HepG2 (cell line): ENCODE measurements around the gene DSCAM. TPM values are rescaled to one million over a fixed set of nuclear protein-coding genes. Genes with fewer than 3 reads are reported as not detected.

Experiments
- ATAC-seq: fragments of 200-7000 bp; cut with Tn5 transposase; 3 replicates; pipeline ENCODE4 v1.9.1; 2020; ENCODE audit warnings: mild to moderate bottlenecking, moderate library complexity
- BruUV-seq: library from RNA; stranded (reverse); fragments of 400-500 nt; replicated peaks from 2 replicates; lab custom pipeline; 2021; lab: Mats Ljungman, UMichigan
- CTCF ChIA-PET: fragments of 300-600 bp; formaldehyde crosslinking; extraction: SDS; loops from one replicate; lab custom pipeline; 2021; ENCODE audit warnings: low total read pairs, inconsistent platforms, low intra/inter-chr PET ratio; lab: Yijun Ruan, JAX
- POLR2A ChIA-PET: fragments of 350-600 bp; sonication (Branson Sonifier 250); formaldehyde crosslinking; loops from one replicate; lab custom pipeline; 2020; ENCODE audit warnings: antibody characterized with exemption, inconsistent platforms; lab: Yijun Ruan, JAX
- DNase-seq: peaks from one replicate; pipeline ENCODE4 v3.0.0-alpha.2; 2015; ENCODE audit warnings: low spot score
- FAIRE-seq: peaks from 3 replicates; lab custom pipeline; 2011; peaks lifted over from hg19 to GRCh38; lab: Jason Lieb, UNC
- H2AFZ ChIP-seq: one replicate; pipeline ENCODE4 v1.6.1; 2011; ENCODE audit warnings: low read length, inconsistent platforms
- H3K27ac ChIP-seq: fragments of 300-600 bp; 3 replicates; pipeline ENCODE4 v1.8.0; 2011; ENCODE audit warnings: mixed run types, mild to moderate bottlenecking, mixed read lengths, low read length, inconsistent platforms; ENCODE audit not compliant: insufficient read depth; ENCODE audit errors: extremely low read length
- H3K27me3 ChIP-seq, 2 experiments: fragments of 200-600 bp in 1 of 2; 2 replicates in 1 of 2; 3 replicates in 1 of 2; pipeline versions ENCODE4 v1.6.0 to v1.8.0; 2011; ENCODE audit warnings: low read length in 2 of 2, mild to moderate bottlenecking in 2 of 2, moderate library complexity in 2 of 2, inconsistent platforms in 1 of 2; ENCODE audit not compliant: insufficient read depth in 2 of 2, control insufficient read depth in 1 of 2
- H3K36me3 ChIP-seq, 2 experiments: fragments of 200-600 bp in 1 of 2; replicated peaks in 1 of 2; 2 replicates in 1 of 2; 3 replicates in 1 of 2; pipeline versions ENCODE4 v1.5.1 to v1.8.0; 2011; ENCODE audit warnings: low read length in 2 of 2, inconsistent platforms in 1 of 2; ENCODE audit not compliant: insufficient read depth in 2 of 2, control insufficient read depth in 1 of 2
- H3K4me1 ChIP-seq: 2 replicates; pipeline ENCODE4 v1.5.1; 2012; ENCODE audit warnings: low read length, inconsistent platforms; ENCODE audit not compliant: insufficient read depth
- H3K4me2 ChIP-seq: 2 replicates; pipeline ENCODE4 v1.6.0; 2011; ENCODE audit warnings: low read depth, low read length, inconsistent platforms
- H3K4me3 ChIP-seq, 3 experiments: fragments of 200-600 bp in 1 of 3; sonication (generic), shearing (Covaris generic) in 1 of 3; replicated peaks in 1 of 3; 2 replicates each; pipeline ENCODE4 v1.5.1; 2011 to 2016; ENCODE audit warnings: low read length in 3 of 3, inconsistent platforms in 2 of 3, low read depth in 2 of 3, mild to moderate bottlenecking in 2 of 3, control low read depth in 1 of 3, mixed read lengths in 1 of 3; ENCODE audit not compliant: insufficient read depth in 1 of 3
- H3K79me2 ChIP-seq: one replicate; pipeline ENCODE4 v1.6.1; 2011; ENCODE audit warnings: low read length, inconsistent platforms; ENCODE audit not compliant: insufficient read depth
- H3K9ac ChIP-seq: 2 replicates; pipeline ENCODE4 v1.6.0; 2011; ENCODE audit warnings: mild to moderate bottlenecking, low read depth, low read length, inconsistent platforms; ENCODE audit not compliant: insufficient read depth
- H3K9me3 ChIP-seq: 2 replicates; pipeline ENCODE4 v1.5.1; 2012; ENCODE audit warnings: mild to moderate bottlenecking, low read length
- H4K20me1 ChIP-seq: 2 replicates; pipeline ENCODE4 v1.6.0; 2011; ENCODE audit warnings: inconsistent platforms, mild to moderate bottlenecking, low read length, moderate library complexity; ENCODE audit not compliant: insufficient read depth
- DBP ChIP-seq: sonication (generic); formaldehyde crosslinking; IDR thresholded peaks from 2 replicates; pipeline ENCODE4 v1.4.0; 2020; ENCODE audit warnings: missing genetic modification reagents; ENCODE audit errors: not compliant biosample characterization
- HNRNPH1 ChIP-seq: fragments of 200-400 bp; formaldehyde crosslinking; optimal IDR thresholded peaks from 2 replicates; pipeline ENCODE3; 2017; ENCODE audit warnings: mild to moderate bottlenecking, low read depth, low read length
- LBX2 ChIP-seq: sonication (generic); formaldehyde crosslinking; IDR thresholded peaks from 2 replicates; pipeline ENCODE4 v1.5.0; 2020; ENCODE audit warnings: missing genetic modification reagents, mild to moderate bottlenecking, borderline replicate concordance
- ZBTB1 ChIP-seq: sonication (generic); formaldehyde crosslinking; IDR thresholded peaks from 2 replicates; pipeline ENCODE4 v1.4.0; 2020; ENCODE audit warnings: missing genetic modification reagents, borderline replicate concordance
- ZNF558 ChIP-seq: sonication (generic); formaldehyde crosslinking; IDR thresholded peaks from 2 replicates; pipeline ENCODE4 v1.9.0; 2022; ENCODE audit warnings: mild to moderate bottlenecking, missing genetic modification reagents, borderline replicate concordance
- WGBS: methylation state at CpG from one replicate; pipeline ENCODE4 v1.1.6; 2017; ENCODE audit warnings: low lambda C conversion rate; 5-methylcytosine and 5-hydroxymethylcytosine counted together
- in situ Hi-C: cut with HindIII; loops from 2 replicates; pipeline ENCODE4 v1.10.0; 2017; ENCODE audit warnings: low pct_unique_long_range_greater_than_20kb; ENCODE audit not compliant: extremely low pct_ligation_motif_present
- intact Hi-C: fragments of 100-400 bp; cut with micrococcal nuclease; formaldehyde crosslinking; loops from one replicate; pipeline ENCODE4 v1.10.0; 2022; ENCODE audit not compliant: unreplicated experiment
- polyA plus RNA-seq, 8 experiments: library from polyadenylated mRNA; depleted of rRNA in 3 of 8; stranded (reverse) in 7 of 8; unstranded in 1 of 8; fragments of >200 nt; fragmentation: Illumina TruSeq in 4 of 8; extraction: Trizol in 4 of 8; gene quantifications; 2 replicates each; pipeline versions ENCODE4 v1.2.1 to v1.2.3, GENCODE V29; 2011 to 2016; ENCODE audit warnings: low read depth in 4 of 8, missing spikeins in 1 of 8, mixed read lengths in 1 of 8; ENCODE audit not compliant: insufficient read depth in 1 of 8
- total RNA-seq, 5 experiments: library from RNA; depleted of rRNA; stranded (reverse); fragments of >200 nt; fragmentation: Illumina TruSeq; extraction: Trizol; gene quantifications; 2 replicates each; pipeline ENCODE4 v1.2.3, GENCODE V29; 2016; ENCODE audit warnings: low read depth in 1 of 5

DSCAM gene
- total and polyA plus RNA-seq, 2 of the 13 experiments (the other 11 are each of a cell fraction or from before 2014, with no cell fraction given), result not detected

- Histone ChIP-seq H2AFZ (no peak overlapping the region), H3K9ac (no peak overlapping the region), H3K27ac (no peak overlapping the region), H3K4me2 (no peak overlapping the region), H3K4me3 (no peak overlapping the region), H4K20me1 (no peaks in the 10 kb centered on the region), H3K36me3 (no peaks in the 10 kb centered on the region), H3K79me2 (no peaks in the 10 kb centered on the region), H3K9me3 (peaks cover 91% of the 10 kb centered on the region), H3K27me3 (no peaks in the 10 kb centered on the region), H3K4me1 (no peaks in the 10 kb centered on the region)
- no peak for ATAC-seq
- no TSS peak for BruUV-seq
- TF ChIP-seq ZBTB1 (CRISPR knock-in tag), result no peak
- no peak for TF ChIP-seq DBP (CRISPR knock-in tag)
- no peak for TF ChIP-seq LBX2 (CRISPR knock-in tag)
- no peak for TF ChIP-seq HNRNPH1
- no peak for DNase-seq
- intact Hi-C loops, result no loop called here
- FAIRE-seq, result no peak
- 20% methylated on average over 9 of the region's 9 CpGs for WGBS
- in situ Hi-C loops, result no loop called here
- ChIA-PET CTCF (no interaction called here), POLR2A (no interaction called here)
Measured at GRCh38 chr21:40633048-40633447, 213.9 kb downstream of the DSCAM start.

GRCh38 chr21:40631211-40631610 lies 215.7 kb downstream of the DSCAM start:
- no peak for TF ChIP-seq ZNF558 (CRISPR knock-in tag)
- intact Hi-C loops (no loop called here), in situ Hi-C loops (no loop called here)
- Histone ChIP-seq H3K4me3 (no peak overlapping the region), H4K20me1 (no peaks in the 10 kb centered on the region), H3K36me3 (no peaks in the 10 kb centered on the region), H3K9ac (no peak overlapping the region), H3K27me3 (no peaks in the 10 kb centered on the region), H3K4me2 (no peak overlapping the region), H3K4me1 (no peaks in the 10 kb centered on the region), H3K79me2 (no peaks in the 10 kb centered on the region), H2AFZ (no peak overlapping the region), H3K27ac (no peak overlapping the region), H3K9me3 (peaks cover 97% of the 10 kb centered on the region)
- DNase-seq (no peak), ATAC-seq (no peak), FAIRE-seq (no peak)
- BruUV-seq, result no TSS peak
- 29% methylated on average over 2 of the region's 2 CpGs for WGBS
- CTCF ChIA-PET, result no interaction called here
- POLR2A ChIA-PET, result no interaction called here
